ENCODE measurements around the gene TPT1.

The TPT1 gene

GRCh38 chr13:45295536-45295935 is 45.4 kb downstream of the TPT1 start (continued):
- TF ChIP-seq ZNF707 (tag by site-specific recombination; IDR thresholded peaks at IDR 0.05) (no peak), ZNF114 (tag by site-specific recombination; IDR thresholded peaks at IDR 0.05) (no peak)

- H3K9me3 ChIP-seq (ENCODE audit: control insufficient read depth, insufficient read depth, low read depth, low read length): no peaks in the 10 kb centered on the region
- no peak overlapping the region for H3K4me3 ChIP-seq (ENCODE audit: low read depth, low read length)
- TF ChIP-seq ZNF175 (tag by site-specific recombination; IDR thresholded peaks at IDR 0.05) (no peak), ZNF777 (tag by site-specific recombination; IDR thresholded peaks at IDR 0.05; ENCODE audit: borderline replicate concordance) (no peak), ZNF157 (tag by site-specific recombination; IDR thresholded peaks at IDR 0.05) (no peak), ZNF366 (tag by site-specific recombination; conservative IDR thresholded peaks at IDR 0.05) (no peak), ZNF621 (tag by site-specific recombination; IDR thresholded peaks at IDR 0.05) (no peak), KLF8 (tag by site-specific recombination; IDR thresholded peaks at IDR 0.05) (no peak)
- no peak overlapping the region for H3K27ac ChIP-seq (ENCODE audit: extremely low read depth, low read depth, low read length)
- POLR2A ChIA-PET: no interaction called here
- no peaks in the 10 kb centered on the region for H3K36me3 ChIP-seq (ENCODE audit: control insufficient read depth in 2 of 2, insufficient read depth in 1 of 2, low read length in 2 of 2)
- H3K4me1 ChIP-seq (ENCODE audit: control insufficient read depth, insufficient read depth, low read length): no peaks in the 10 kb centered on the region
- CTCF ChIA-PET: interaction anchor here (0.6 to 1.5 kb wide), 4 partner anchors 9 to 259 kb away, joined by 3 to 7 read pairs (median 4); no protein-coding TSS in a partner anchor
These were observed 48.8 kb downstream of the TPT1 start for GRCh38 chr13:45292176-45292575.

GRCh38 chr13:45289936-45290563 is 50.9 kb downstream of the TPT1 start:
- TF ChIP-seq ZNF280D (tag by site-specific recombination; IDR thresholded peaks at IDR 0.05) (no peak), ZNF292 (tag by site-specific recombination; IDR thresholded peaks at IDR 0.05; ENCODE audit: borderline replicate concordance, low read depth) (no peak), BCL11A (tag by site-specific recombination; IDR thresholded peaks at IDR 0.05; ENCODE audit: low read depth) (no peak), YY2 (tag by site-specific recombination; IDR thresholded peaks at IDR 0.05) (no peak), ZNF747 (tag by site-specific recombination; IDR thresholded peaks at IDR 0.05) (no peak), ZNF629 (tag by site-specific recombination; IDR thresholded peaks at IDR 0.05) (no peak), SP7 (tag by site-specific recombination; IDR thresholded peaks at IDR 0.05) (no peak), WT1 (tag by site-specific recombination; IDR thresholded peaks at IDR 0.05) (no peak), YY1 (tag by site-specific recombination; IDR thresholded peaks at IDR 0.05) (no peak), ZNF768 (tag by site-specific recombination; IDR thresholded peaks at IDR 0.05) (no peak)
- H3K27ac ChIP-seq (ENCODE audit: extremely low read depth, low read depth, low read length): no peak overlapping the region
- ChIA-PET POLR2A (no interaction called here), CTCF (interaction anchor here (1.5 kb wide), 1 partner anchor 19 kb away, joined by 3 read pairs; no protein-coding TSS in a partner anchor)
- no peaks in the 10 kb centered on the region for H3K4me1 ChIP-seq (ENCODE audit: control insufficient read depth, insufficient read depth, low read length)
- H3K36me3 ChIP-seq (ENCODE audit: control insufficient read depth in 2 of 2, insufficient read depth in 1 of 2, low read length in 2 of 2): no peaks in the 10 kb centered on the region
- H3K9me3 ChIP-seq (ENCODE audit: control insufficient read depth, insufficient read depth, low read depth, low read length): no peaks in the 10 kb centered on the region
- no peak overlapping the region for H3K4me3 ChIP-seq (ENCODE audit: low read depth, low read length)
